Gastrocnemius medialis (tissue), 4 donors: Measurements from ENCODE around the gene ST6GALNAC6.

Experiments used
- POLR2A ChIP-seq, 2 donors: fragments of 450-650 bp; IDR thresholded peaks; one replicate each; pipeline ENCODE4 v1.6.1; 2017; ENCODE audit warnings: antibody characterized with exemption in 2 of 2, mild to moderate bottlenecking in 2 of 2, moderate library complexity in 2 of 2
- TF ChIP-seq, protein P1 (sequence below), 5 experiments: fragments of 450-650 bp in 3 of 5; fragments of 200-600 bp in 2 of 5; sonication (generic) in 2 of 5; IDR thresholded peaks in 4 of 5; conservative IDR thresholded peaks in 1 of 5; 1 replicate in 4 of 5; 2 replicates in 1 of 5; pipeline ENCODE4 v1.5.1; 2016 to 2019; ENCODE audit warnings: antibody characterized with exemption in 5 of 5, mild to moderate bottlenecking in 3 of 5, moderate library complexity in 3 of 5

DNA sequence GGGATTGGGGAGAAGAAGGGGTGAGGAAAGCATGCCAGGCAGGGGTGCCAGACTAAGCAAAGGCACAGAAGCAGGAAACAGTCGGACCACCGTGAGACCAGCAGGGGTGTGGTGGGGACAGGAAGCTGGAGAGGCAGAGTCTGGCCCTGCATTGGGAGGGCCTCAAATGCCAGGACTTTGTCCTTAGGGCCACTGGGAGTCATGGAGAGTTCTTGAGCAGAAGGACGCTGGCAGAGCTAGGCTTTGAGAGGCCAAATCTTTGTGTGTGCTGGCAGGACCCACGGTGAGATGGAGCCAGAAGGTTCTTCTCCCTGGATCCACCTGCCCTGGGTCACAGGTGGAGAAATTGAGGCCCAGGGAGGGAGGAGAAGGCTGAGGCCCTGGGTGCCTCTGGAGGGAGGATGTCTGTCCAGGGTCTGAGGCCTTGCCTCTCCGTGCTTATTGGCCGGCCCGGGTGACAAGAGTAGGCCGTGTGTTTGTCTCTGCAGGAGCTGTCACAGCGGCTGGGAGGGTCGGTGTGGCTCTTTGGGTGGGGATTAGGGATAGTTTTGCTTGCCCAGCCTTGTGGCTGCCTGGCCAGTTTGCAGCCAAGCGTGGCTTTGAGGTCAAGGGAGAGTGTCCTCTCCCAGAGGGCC is 43.2 kb downstream of the ST6GALNAC6 start:
- TF ChIP-seq POLR2A (IDR thresholded peaks at IDR 0.05) = no peak
- TF ChIP-seq, protein P1, sequence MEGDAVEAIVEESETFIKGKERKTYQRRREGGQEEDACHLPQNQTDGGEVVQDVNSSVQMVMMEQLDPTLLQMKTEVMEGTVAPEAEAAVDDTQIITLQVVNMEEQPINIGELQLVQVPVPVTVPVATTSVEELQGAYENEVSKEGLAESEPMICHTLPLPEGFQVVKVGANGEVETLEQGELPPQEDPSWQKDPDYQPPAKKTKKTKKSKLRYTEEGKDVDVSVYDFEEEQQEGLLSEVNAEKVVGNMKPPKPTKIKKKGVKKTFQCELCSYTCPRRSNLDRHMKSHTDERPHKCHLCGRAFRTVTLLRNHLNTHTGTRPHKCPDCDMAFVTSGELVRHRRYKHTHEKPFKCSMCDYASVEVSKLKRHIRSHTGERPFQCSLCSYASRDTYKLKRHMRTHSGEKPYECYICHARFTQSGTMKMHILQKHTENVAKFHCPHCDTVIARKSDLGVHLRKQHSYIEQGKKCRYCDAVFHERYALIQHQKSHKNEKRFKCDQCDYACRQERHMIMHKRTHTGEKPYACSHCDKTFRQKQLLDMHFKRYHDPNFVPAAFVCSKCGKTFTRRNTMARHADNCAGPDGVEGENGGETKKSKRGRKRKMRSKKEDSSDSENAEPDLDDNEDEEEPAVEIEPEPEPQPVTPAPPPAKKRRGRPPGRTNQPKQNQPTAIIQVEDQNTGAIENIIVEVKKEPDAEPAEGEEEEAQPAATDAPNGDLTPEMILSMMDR (IDR thresholded peaks at IDR 0.05 in 4 of 5, conservative IDR thresholded peaks at IDR 0.05 in 1 of 5) = no peak
